T1000 (cell line): ENCODE data around the gene KLHL20.
"Not testable (repeated sequence)": the region's sequence is repeated elsewhere in the genome, so short reads cannot be mapped to it uniquely, and the experiment has no call there.

Source experiments
- DNase-seq: peaks from one replicate; lab custom pipeline; 2025; ENCODE audit warnings: mixed read lengths; lab: John Stamatoyannopoulos, UW

KLHL20 gene

GRCh38 chr1:173714759-173715537 lies at the start of gene KLHL20:
TSS of gene KLHL20 (plus strand) at chr1:173714981. CDS start at chr1:173716044, 1,063 bp downstream.
- DNase-seq = peak; percentile 78

GRCh38 chr1:173666646-173667045 lies 48.1 kb upstream of the KLHL20 start:
- no peak for DNase-seq

GRCh38 chr1:173669491-173669941 lies 45.3 kb upstream of the KLHL20 start, which contains the start of gene ANKRD45:
TSS of gene ANKRD45 (minus strand) at chr1:173669851. CDS start at chr1:173659418, 10,433 bp downstream.
- no peak for DNase-seq

GRCh38 chr1:173674496-173674895 lies 40.3 kb upstream of the KLHL20 start:
- not testable (repeated sequence) for DNase-seq

DNA sequence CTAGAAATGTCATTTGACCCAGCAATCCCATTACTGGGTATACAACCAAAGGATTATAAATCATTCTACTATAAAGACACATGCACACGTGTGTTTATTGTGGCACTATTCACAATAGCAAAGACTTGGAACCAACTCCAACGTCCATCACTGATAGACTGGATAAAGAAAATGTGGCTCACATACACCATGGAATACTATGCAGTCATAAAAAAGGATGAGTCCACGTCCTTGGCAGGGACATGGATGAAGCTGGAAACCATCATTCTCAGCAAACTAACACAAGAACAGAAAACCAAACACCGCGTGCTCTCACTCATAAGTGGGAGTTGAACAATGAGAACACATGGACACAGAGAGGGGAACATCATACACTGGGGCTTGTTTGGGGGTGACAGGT lies 34.6 kb upstream of the KLHL20 start:
- not testable (repeated sequence) for DNase-seq

DNA sequence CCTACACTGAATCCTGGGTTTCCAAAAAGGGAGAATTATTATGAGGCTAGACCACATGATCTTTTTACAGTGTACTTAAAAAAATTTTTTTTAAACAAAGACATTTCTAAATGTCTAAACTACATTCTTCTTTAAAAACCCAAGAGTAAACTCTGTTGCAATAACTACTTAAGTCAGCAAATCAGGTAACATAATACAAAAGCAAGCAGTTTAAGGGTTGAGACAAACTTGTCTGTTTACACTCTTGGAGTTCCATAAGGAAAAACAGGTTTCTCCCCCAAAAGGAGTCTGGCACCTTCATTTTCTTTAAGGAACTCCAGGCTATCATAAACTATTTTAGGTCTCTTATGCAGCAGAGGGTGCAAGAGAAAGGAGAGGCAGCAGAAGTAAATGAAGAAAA lies 32.6 kb upstream of the KLHL20 start:
- DNase-seq = no peak

DNA sequence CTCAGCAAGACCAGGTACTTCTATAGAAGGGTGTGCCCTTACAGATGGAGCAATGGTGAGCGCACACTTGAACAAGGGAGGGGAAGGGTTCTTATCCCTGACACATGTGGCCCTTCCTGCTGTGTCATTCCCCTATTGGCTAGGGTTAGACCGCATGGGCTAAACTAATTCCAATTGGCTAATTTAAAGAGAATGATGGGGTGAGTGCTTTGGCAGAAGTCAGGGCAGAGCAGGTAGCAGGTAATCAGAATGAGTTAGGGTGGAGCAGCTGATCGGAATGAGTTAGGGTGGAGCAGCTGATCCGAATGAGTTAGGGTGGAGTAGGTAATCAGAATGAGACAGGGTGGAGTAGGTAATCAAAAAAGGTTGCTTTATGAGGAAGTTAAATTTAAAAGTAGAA lies 30.9 kb upstream of the KLHL20 start:
- not testable (repeated sequence) for DNase-seq

DNA sequence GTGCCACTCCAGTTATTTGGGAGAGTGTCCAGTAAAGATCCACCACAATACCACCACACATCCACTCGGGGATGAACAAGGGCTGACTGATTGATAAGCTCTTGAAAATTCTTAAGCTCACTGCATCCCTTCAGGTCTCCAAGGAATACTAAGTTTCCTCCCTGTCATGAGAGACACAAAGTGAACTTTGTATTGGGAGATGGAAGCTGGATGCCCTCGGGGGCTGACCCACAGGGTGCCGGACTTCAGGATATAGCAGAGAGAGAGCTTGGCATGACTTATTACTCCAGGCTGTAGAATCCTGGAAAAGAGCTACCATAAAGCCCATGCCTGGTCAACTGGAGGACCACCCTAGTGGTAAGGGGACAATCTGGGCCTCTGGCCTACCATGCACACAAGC lies 29.7 kb upstream of the KLHL20 start:
- DNase-seq = not testable (repeated sequence)

DNA sequence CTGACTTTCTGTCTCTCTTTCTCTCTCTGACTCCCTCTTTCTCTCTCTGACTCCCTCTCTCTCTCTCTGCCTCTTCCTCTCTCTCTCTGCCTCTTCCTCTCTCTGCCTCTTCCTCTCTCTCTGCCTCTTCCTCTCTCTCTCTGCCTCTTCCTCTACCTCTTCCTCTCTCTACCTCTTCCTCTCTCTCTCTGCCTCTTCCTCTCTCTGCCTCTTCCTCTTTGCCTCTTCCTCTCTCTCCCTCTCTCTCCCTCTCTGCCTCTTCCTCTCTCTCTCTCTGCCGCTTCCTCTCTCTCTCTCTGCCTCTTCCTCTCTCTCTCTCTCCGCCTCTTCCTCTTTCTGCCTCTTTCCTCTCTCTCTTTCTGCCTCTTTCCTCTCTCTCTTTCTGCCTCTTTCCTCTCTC lies 26.5 kb upstream of the KLHL20 start:
- DNase-seq = no peak

- DNase-seq = no peak
Measured at GRCh38 chr1:173693238-173693637, 21.5 kb upstream of the KLHL20 start.

- not testable (repeated sequence) for DNase-seq
Measured at GRCh38 chr1:173701299-173701698, 13.5 kb upstream of the KLHL20 start.

DNA sequence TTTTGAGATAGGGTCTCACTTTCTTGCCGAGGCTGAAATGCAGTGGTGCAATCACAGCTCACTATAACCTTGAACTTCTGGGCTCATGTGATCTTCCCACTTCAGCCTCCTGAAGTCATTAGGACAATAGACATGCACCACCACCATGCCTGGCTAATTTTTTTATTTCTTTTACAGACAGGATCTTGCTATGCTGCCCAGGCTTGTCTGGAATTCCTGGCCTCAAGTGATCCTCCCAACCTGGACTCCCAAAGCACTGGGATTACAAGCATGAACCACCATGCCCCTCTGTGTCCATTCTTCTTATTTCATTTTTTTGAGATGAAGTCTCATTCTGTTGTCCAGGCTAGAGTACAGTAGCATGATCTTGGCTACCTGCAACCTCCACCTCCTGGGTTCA lies 12.0 kb upstream of the KLHL20 start:
- no peak for DNase-seq

DNA sequence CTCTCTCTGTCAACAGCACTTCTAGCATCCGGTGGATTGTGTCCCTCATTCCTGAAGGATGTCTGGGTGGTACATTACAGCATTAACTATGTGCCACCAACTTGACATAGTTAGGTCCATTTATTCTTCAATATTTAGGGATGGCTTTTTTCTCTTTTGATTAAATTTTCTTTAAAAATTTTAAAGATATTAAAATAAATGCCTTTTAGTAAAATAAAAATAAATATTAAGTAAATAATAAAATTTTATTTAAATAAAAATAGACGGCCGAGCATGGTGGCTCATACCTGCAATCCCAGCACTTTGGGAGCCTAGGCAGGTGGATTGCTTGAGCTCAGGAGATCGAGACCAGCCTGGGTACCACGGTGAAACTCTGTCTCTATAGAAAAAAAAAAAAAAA lies 9.7 kb upstream of the KLHL20 start:
- no peak for DNase-seq

DNA sequence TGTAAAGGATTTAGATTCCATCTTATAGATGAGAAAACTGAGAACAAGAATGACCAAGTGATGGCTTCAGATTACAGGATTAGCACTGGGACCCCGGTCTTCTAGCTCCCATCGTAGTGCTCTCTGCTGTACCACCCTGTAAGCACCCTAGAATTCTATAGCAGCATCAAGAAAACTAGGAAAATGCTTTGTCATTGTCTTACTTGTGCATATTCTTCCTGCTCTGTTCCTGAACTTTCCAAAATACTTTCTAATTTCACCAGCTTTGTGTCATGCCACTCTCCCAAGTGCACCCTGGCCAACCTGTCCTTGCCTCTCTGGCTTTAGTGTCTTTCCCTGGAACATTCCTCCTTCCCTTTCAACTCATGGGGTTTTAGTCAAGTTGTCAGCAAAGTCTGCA lies 6.0 kb upstream of the KLHL20 start:
- DNase-seq = no peak

GRCh38 chr1:173714441-173714758 lies 381 bp upstream of the KLHL20 start:
- DNase-seq = no peak

DNA sequence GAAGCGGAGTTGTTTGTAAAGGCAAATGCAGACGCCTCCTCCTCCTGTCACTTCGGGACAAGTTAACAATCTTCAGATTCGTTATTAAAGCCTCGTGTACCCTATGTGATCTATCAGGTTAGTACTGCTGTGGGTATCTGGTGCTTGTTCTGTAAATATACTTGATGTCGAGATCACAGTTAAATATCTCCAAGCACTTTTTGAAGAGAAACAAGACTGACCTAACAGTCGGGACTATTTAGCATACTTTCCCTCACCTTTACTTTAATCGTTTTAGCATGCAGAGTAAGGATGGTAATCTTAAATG lies 710 bp downstream of the KLHL20 start:
- no peak for DNase-seq

- DNase-seq = no peak
Measured at GRCh38 chr1:173717238-173717637, 2.5 kb downstream of the KLHL20 start.

- not testable (repeated sequence) for DNase-seq
Measured at GRCh38 chr1:173731331-173731730, 16.6 kb downstream of the KLHL20 start.

- no peak for DNase-seq
Measured at GRCh38 chr1:173733912-173734311, 19.1 kb downstream of the KLHL20 start.

GRCh38 chr1:173736104-173736503 lies 21.3 kb downstream of the KLHL20 start:
- DNase-seq = not testable (repeated sequence)

DNA sequence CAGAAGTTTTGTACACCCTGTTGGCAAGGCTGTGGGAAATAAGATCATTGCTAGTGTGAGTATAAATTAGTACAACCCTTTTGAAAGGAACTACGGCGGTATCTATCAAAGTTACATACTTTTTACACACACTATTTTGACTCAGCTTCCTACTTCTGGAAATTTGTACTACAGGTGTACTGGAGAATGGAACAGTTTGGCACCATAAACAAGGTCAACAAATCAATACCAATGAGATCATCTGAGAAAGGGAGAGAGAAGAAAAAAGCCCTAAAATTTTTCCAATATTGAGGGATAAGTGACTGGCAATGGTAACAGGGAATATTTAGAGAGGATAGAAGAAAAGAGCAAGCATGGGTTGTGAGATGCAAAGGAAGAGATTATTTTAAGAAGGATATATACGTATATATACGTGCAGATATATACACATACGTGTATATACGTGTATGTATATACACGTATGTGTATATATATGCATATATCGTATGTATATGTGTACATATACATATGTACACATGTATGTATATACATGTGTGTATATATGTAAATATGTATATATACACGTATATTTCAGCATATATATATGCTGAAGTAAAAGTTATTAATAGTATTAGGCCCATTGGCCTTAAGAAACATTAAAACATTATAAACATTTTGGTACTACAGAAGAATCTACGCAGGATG lies 27.6 kb downstream of the KLHL20 start:
- no peak for DNase-seq

DNA sequence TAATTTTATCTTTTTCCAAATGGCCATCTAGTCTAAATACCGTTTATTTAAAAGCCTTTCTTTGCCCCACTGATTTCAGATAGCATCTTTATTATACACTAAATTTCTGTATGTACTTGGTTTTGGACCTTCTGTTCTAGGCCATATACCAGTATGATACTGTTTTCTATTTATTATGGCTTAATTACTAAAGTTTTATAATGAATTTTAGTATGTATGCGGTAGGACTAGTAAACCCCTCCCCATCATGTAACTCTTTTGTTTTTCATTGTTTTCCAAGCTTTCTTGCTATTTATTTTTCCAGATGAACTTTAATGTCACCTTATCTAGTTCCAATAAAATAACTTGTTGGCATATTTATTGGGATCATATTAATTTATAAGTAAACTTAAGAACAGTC lies 29.9 kb downstream of the KLHL20 start:
- no peak for DNase-seq

DNA sequence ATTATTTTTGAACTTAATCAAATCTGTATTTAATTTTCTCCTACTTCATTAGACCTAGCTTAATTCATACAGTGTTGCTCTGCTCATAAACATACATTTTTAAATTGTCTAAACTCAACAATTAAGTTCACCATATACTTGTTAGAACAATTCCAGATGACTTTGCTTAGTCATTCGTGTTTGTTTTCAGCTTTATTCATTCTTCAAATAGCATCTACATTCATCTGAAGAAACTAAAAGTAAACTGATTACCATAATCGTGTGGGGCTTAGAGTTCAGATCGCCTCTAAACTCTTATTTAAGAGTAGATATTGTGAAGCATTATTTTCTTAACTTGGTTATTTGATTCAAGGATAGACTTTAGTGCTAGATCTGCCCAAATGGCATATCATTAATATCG lies 34.4 kb downstream of the KLHL20 start:
- DNase-seq = no peak

DNA sequence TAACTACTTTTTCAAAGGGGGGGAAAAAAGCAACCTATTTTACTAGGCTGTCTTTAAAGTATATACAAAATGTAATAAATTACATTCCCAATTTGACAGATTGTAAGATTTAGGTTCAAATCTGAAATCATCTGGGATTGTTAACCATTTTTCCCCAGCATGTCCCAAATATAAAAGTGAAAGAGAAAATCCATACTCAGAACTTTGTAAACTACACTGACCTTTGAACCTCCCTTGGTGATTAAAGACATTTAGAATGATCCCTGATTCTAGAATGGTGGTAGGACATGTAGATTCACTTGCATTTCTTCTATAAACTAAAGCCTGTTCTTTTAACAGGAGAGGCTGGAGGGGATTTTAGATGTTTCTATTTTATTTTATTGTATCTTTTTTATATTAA lies 39.0 kb downstream of the KLHL20 start:
- DNase-seq = no peak
